Measurements from ENCODE around the gene CDK16.

Gene CDK16

DNA sequence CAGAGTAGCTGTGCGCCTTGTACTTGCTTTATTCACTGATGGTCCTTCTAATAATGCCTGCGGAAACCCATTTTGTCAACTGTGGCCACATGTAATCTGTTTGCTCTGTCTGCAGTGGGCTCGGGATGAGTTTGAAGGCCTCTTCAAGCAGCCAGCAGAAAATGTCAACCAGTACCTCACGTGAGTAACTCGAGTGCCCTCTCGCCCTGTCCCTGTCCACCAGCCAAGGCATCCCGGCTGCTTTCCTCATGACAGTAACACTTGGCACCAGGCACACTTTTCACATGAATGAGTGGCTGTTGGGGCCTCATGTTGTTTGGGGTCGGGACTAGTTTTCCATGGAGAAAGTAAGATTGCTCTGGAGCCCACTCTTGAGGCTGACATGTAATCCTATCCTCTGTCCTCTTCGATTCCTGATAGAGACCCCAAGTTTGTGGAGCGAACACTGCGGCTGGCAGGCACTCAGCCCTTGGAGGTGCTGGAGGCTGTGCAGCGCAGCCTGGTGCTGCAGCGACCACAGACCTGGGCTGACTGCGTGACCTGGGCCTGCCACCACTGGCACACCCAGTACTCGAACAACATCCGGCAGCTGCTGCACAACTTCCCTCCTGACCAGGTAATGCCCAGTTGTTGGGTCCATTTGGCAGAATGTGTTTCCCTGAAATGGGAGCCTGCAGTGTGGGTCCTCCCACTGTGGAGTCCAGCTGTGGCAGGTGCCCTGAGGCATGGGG, 8.8 kb upstream of the CDK16 start:
- Histone ChIP-seq H3K27me3 (ENCODE audit: insufficient read depth, poor library complexity, severe bottlenecking) (no peaks in the 10 kb centered on the region), H3K4me3 (replicated peaks; ENCODE audit: insufficient read depth, low read length) (no peak overlapping the region), H3K27ac (replicated peaks) (no peak overlapping the region)
- TF ChIP-seq SPI1 (IDR thresholded peaks at IDR 0.05; ENCODE audit: borderline replicate concordance, low read depth) (no peak), GABPA (IDR thresholded peaks at IDR 0.05; ENCODE audit: low read depth) (no peak), POLR2AphosphoS5 (IDR thresholded peaks at IDR 0.05; ENCODE audit: low read depth) (no peak)
- TF ChIP-seq, protein P1, sequence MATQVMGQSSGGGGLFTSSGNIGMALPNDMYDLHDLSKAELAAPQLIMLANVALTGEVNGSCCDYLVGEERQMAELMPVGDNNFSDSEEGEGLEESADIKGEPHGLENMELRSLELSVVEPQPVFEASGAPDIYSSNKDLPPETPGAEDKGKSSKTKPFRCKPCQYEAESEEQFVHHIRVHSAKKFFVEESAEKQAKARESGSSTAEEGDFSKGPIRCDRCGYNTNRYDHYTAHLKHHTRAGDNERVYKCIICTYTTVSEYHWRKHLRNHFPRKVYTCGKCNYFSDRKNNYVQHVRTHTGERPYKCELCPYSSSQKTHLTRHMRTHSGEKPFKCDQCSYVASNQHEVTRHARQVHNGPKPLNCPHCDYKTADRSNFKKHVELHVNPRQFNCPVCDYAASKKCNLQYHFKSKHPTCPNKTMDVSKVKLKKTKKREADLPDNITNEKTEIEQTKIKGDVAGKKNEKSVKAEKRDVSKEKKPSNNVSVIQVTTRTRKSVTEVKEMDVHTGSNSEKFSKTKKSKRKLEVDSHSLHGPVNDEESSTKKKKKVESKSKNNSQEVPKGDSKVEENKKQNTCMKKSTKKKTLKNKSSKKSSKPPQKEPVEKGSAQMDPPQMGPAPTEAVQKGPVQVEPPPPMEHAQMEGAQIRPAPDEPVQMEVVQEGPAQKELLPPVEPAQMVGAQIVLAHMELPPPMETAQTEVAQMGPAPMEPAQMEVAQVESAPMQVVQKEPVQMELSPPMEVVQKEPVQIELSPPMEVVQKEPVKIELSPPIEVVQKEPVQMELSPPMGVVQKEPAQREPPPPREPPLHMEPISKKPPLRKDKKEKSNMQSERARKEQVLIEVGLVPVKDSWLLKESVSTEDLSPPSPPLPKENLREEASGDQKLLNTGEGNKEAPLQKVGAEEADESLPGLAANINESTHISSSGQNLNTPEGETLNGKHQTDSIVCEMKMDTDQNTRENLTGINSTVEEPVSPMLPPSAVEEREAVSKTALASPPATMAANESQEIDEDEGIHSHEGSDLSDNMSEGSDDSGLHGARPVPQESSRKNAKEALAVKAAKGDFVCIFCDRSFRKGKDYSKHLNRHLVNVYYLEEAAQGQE (IDR thresholded peaks at IDR 0.05; ENCODE audit: insufficient replicate concordance, low read depth) = no peak
- TF ChIP-seq, protein P2, sequence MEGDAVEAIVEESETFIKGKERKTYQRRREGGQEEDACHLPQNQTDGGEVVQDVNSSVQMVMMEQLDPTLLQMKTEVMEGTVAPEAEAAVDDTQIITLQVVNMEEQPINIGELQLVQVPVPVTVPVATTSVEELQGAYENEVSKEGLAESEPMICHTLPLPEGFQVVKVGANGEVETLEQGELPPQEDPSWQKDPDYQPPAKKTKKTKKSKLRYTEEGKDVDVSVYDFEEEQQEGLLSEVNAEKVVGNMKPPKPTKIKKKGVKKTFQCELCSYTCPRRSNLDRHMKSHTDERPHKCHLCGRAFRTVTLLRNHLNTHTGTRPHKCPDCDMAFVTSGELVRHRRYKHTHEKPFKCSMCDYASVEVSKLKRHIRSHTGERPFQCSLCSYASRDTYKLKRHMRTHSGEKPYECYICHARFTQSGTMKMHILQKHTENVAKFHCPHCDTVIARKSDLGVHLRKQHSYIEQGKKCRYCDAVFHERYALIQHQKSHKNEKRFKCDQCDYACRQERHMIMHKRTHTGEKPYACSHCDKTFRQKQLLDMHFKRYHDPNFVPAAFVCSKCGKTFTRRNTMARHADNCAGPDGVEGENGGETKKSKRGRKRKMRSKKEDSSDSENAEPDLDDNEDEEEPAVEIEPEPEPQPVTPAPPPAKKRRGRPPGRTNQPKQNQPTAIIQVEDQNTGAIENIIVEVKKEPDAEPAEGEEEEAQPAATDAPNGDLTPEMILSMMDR (IDR thresholded peaks at IDR 0.05; ENCODE audit: insufficient read depth, low read length) = no peak
- DNase-seq (ENCODE audit: low read depth in 1 of 2, low spot score in 1 of 2) = no peak

DNA sequence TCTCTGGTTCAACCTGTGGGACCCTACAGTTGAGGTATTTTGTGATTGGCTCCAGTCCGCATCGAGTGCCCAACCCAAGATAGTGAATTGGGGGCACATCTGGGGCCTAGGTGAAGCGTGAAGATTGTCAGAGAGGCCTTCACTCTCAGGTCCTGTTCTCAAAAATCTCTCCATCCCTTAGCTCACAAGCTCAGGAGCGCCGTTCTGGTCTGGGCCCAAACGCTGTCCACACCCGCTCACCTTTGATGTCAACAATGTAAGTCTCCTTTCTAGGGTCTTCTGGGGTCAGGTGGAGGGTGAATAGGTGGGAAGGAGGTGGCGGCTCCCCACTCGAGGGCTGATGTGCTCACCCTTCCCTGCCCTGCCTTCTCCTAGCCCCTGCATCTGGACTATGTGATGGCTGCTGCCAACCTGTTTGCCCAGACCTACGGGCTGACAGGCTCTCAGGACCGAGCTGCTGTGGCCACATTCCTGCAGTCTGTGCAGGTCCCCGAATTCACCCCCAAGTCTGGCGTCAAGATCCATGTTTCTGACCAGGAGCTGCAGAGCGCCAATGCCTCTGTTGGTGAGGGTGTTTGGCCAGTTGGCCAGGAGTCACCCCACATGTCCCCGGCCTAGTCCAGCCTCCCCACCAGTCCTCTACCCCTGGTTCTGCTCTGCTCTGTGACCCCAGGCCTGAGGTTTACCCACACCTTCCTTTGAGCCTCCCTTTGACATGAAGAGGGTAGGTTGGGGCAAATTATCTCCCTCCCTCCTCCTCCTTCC, 7.6 kb upstream of the CDK16 start:
- TF ChIP-seq, protein P2 (IDR thresholded peaks at IDR 0.05; ENCODE audit: insufficient read depth, low read length) = no peak
- TF ChIP-seq SPI1 (IDR thresholded peaks at IDR 0.05; ENCODE audit: borderline replicate concordance, low read depth) = no peak
- H3K4me3 ChIP-seq (replicated peaks; ENCODE audit: insufficient read depth, low read length) = no peak overlapping the region
- no peaks in the 10 kb centered on the region for H3K27me3 ChIP-seq (ENCODE audit: insufficient read depth, poor library complexity, severe bottlenecking)
- no peak overlapping the region for H3K27ac ChIP-seq (replicated peaks)
- no peak for DNase-seq (ENCODE audit: low read depth in 1 of 2, low spot score in 1 of 2)

DNA sequence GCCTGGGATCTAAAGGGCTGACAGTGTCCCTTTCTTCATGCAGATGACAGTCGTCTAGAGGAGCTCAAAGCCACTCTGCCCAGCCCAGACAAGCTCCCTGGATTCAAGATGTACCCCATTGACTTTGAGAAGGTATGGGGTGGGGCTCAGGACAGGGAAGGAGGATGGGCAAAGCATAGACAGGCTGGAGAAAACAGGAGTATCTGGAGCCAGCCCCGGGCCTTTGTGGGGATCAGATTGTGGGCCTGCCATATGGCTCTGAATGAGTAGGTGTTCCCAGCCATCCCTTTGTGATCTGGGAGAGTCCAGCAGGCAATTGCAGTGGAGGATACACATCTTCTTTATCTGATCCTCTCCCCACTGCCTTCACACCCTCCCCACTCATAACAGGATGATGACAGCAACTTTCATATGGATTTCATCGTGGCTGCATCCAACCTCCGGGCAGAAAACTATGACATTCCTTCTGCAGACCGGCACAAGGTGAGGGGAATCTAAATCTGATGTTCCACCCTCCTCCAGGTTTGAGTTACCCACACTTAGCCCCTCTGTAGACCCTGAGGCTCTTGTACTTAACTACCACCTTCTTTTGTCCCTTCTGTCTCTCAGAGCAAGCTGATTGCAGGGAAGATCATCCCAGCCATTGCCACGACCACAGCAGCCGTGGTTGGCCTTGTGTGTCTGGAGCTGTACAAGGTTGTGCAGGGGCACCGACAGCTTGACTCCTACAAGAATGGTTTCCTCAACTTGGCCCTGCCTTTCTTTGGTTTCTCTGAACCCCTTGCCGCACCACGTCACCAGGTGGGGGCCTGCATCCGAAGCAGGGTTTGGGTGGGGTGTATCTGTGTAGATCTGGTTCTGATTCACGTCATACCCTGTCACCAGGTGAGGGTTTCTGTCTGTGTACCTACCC, 5.8 kb upstream of the CDK16 start:
- TF ChIP-seq POLR2AphosphoS5 (IDR thresholded peaks at IDR 0.05; ENCODE audit: low read depth) (no peak), SPI1 (IDR thresholded peaks at IDR 0.05; ENCODE audit: borderline replicate concordance, low read depth) (no peak), GABPA (IDR thresholded peaks at IDR 0.05; ENCODE audit: low read depth) (no peak)
- TF ChIP-seq, protein P2 (IDR thresholded peaks at IDR 0.05; ENCODE audit: insufficient read depth, low read length) = no peak
- TF ChIP-seq, protein P1 (IDR thresholded peaks at IDR 0.05; ENCODE audit: insufficient replicate concordance, low read depth) = no peak
- no peaks in the 10 kb centered on the region for H3K27me3 ChIP-seq (ENCODE audit: insufficient read depth, poor library complexity, severe bottlenecking)
- no peak overlapping the region for H3K27ac ChIP-seq (replicated peaks)
- DNase-seq (ENCODE audit: low read depth in 1 of 2, low spot score in 1 of 2) = no peak
- no peak overlapping the region for H3K4me3 ChIP-seq (replicated peaks; ENCODE audit: insufficient read depth, low read length)
